BE2C (cell line): ENCODE data around the gene ANKRD1.

Experiments used
- DNase-seq: peaks from one replicate; pipeline ENCODE4 v3.0.0-alpha.2; 2020
- H3K27me3 ChIP-seq: fragments of 250-450 bp; sonication (Bioruptor Pico); 2 replicates; pipeline ENCODE4 v1.5.1; 2020; ENCODE audit warnings: mild to moderate bottlenecking
- H3K36me3 ChIP-seq: fragments of 250-450 bp; sonication (Bioruptor Pico); 2 replicates; pipeline ENCODE4 v1.5.1; 2020; ENCODE audit warnings: mild to moderate bottlenecking
- H3K4me1 ChIP-seq: fragments of 250-450 bp; sonication (Bioruptor Pico); 2 replicates; pipeline ENCODE4 v1.5.1; 2020
- H3K4me3 ChIP-seq: 2 replicates; pipeline ENCODE4 v1.5.1; 2011; ENCODE audit warnings: low read depth, low read length
- H3K9me3 ChIP-seq: fragments of 250-450 bp; sonication (Bioruptor Pico); 2 replicates; pipeline ENCODE4 v1.5.1; 2020
- CTCF ChIP-seq: IDR thresholded peaks from 2 replicates; pipeline ENCODE4 v1.5.1; 2012; ENCODE audit warnings: mild to moderate bottlenecking, low read depth, low read length

Gene ANKRD1

GRCh38 chr10:90939116-90939515 lies 18.2 kb upstream of the ANKRD1 start:
- H3K9me3 ChIP-seq = no peaks in the 10 kb centered on the region

GRCh38 chr10:90937645-90938258 lies 16.9 kb upstream of the ANKRD1 start:
- H3K27me3 ChIP-seq = no peaks in the 10 kb centered on the region

More at GRCh38 chr10:90939116-90939515, 18.2 kb upstream of the ANKRD1 start:
- Histone ChIP-seq H3K36me3 (no peaks in the 10 kb centered on the region), H3K27me3 (no peaks in the 10 kb centered on the region), H3K4me3 (no peak overlapping the region), H3K4me1 (no peaks in the 10 kb centered on the region)
- DNase-seq = no peak
- TF ChIP-seq CTCF = no peak

DNA sequence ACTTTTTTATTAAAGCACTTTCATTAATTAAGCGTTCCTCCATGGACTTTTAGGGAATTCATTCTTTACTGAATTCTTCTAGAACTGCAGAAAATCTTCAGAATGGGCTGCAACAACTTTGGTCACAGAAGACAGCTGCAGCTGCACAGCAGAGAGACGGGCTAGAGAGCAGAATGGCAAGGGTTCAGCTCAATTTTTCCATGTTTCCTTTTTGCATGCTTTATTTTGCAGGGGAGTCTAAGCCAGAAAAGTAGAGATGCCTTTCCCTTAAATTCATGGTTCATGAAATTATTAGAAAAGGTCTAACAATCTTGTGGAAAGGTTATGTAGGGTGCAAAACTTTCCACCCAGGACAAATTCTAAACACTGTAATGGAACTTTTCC lies 15.4 kb upstream of the ANKRD1 start:
- Histone ChIP-seq H3K4me1 (no peaks in the 10 kb centered on the region), H3K9me3 (no peaks in the 10 kb centered on the region), H3K4me3 (no peak overlapping the region), H3K27me3 (no peaks in the 10 kb centered on the region), H3K36me3 (no peaks in the 10 kb centered on the region)
- TF ChIP-seq CTCF = no peak
- no peak for DNase-seq

More at GRCh38 chr10:90937645-90938258, 16.9 kb upstream of the ANKRD1 start:
- H3K4me1 ChIP-seq = no peaks in the 10 kb centered on the region
- no peak for DNase-seq
- no peaks in the 10 kb centered on the region for H3K36me3 ChIP-seq
- no peak for TF ChIP-seq CTCF
- H3K9me3 ChIP-seq = no peaks in the 10 kb centered on the region
- no peak overlapping the region for H3K4me3 ChIP-seq

GRCh38 chr10:90935581-90936275 lies 14.8 kb upstream of the ANKRD1 start:
- Histone ChIP-seq H3K4me1 (no peaks in the 10 kb centered on the region), H3K36me3 (no peaks in the 10 kb centered on the region), H3K4me3 (no peak overlapping the region), H3K27me3 (no peaks in the 10 kb centered on the region), H3K9me3 (no peaks in the 10 kb centered on the region)
- TF ChIP-seq CTCF = no peak
- no peak for DNase-seq

DNA sequence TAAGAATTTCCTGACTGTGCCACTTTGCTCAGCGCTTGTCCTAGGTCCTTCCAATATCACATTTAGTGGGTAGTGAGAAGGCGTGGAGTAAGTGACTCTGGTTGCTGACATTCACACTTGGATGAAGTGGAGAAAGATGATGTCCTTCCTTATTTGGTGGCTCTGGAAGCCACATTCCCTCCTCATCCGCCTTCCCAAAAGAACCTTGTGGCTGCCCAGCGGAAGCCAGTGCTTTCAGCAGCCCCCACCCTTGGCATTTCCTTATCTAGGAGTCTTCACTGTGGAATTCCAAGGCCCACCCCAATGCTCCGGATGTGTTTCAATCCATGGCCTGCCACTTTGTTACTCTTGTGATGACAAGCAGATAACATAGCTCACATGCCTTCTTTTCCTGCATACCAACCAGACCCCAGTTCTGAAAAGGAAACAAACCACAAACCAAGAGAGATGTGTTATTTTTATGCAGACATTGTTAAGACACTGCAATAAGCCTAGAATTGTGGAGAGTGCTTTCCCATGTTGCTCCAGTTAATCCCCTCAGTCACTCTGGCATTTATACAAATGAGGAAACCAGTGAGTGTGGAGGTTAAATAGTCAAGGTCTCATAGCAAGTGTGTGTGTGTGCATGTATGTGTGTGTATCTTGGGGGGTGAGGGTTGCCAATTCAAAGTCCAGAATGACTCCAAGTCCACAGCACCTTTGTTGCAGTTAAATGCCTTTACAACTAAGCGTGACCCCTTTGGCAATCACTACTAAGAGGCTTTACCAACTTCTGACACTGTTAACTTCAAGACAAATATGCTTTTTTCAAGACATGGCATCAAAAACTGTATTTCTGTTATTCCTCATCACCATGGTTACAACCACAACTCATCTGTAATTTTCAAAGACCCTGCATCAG lies 10.3 kb upstream of the ANKRD1 start:
- DNase-seq = no peak
- no peak for TF ChIP-seq CTCF
- no peaks in the 10 kb centered on the region for H3K27me3 ChIP-seq
- no peaks in the 10 kb centered on the region for H3K36me3 ChIP-seq
- no peak overlapping the region for H3K4me3 ChIP-seq
- no peaks in the 10 kb centered on the region for H3K9me3 ChIP-seq
- no peaks in the 10 kb centered on the region for H3K4me1 ChIP-seq
